HUDEP-2 (cell line): ENCODE data around the gene ANO7.
"Not testable (repeated sequence)": the region's sequence is repeated elsewhere in the genome, so short reads cannot be mapped to it uniquely, and the experiment has no call there.

Source experiments
- DNase-seq, 76 experiments: peaks; one replicate each; lab custom pipeline; 2025; ENCODE audit not compliant: unreplicated experiment in 76 of 76; lab: John Stamatoyannopoulos, UW

ANO7 gene

DNA sequence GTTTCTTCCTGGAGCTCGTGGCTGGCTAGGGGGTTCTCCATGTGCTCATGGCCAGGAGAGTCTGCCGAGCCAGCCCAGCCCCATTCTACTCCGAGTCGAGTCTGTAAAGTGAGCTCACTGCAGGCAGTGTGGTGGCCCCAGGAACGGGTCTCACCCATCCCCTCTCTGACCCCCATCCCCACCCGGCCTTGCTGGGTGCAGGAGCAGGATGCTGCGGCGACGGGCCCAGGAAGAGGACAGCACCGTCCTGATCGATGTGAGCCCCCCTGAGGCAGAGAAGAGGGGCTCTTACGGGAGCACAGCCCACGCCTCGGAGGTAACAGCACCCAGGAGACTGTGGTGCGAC lies 1.4 kb downstream of the ANO7 start:
- no peak for DNase-seq

GRCh38 chr2:241190291-241190981 lies 2.0 kb downstream of the ANO7 start:
- DNase-seq, result peak in 11 of 76 experiments; percentile 4 to 22 (median 12)

DNA sequence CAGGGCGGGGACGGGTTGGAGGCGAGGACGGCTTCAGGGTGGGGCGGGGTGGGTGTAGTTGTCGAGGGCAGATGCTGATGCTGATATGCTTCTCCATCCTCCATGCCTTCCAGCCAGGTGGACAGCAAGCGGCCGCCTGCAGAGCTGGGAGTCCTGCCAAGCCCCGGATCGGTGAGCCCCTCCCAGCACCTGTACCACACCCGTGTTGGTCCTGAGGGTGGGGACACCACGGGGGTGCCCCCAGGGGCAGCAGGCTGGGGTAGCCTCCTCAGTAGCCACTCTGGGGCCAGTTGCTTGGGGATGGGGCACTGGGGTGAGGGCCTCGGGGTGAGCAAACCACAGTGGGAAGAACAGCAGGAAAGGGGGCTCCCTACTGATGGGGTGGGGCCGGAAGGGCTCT lies 2.6 kb downstream of the ANO7 start:
- peak in 14 of 76 experiments; percentile 5 to 44 (median 12) for DNase-seq

DNA sequence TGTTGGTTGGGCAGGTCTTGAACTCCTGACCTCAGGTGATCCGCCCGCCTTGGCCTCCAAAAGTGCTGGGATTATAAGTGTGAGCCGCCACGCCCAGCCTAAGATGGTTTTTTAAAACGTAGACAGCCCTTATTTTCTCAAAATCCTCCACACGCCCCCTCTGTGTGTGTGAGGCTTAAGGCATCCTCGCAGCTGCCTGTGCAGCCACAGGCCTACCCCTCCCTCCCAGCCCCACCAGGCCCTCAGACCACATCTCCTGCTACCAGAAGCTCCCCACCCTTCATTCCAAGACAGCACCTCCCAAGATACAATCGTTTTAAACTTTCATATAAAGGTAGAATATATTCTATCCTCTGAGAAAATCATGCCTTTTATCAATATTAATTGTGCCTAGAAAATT lies 4.8 kb downstream of the ANO7 start:
- DNase-seq, result peak in 29 of 76 experiments; percentile 4 to 48 (median 26)

DNA sequence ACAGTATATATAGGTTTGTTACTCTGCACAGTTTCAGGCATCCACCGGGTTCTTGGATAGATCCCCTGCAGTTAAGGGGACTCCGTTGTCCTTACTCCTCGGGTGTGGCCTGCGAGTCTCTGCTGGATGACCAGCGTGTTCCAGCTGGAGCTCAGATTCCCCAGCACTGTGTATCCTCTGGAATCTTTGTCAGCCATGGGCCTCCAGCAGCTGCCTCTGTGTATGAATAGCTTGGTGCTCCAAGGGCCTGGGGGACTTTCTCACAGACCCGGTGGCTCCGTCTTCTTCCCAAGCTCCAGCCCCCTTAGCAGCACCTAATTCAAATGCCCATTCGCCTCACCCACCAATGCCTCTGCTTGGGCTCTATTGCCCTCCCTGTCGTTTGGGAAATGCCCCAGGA lies 6.3 kb downstream of the ANO7 start:
- no peak for DNase-seq

GRCh38 chr2:241195506-241196130 lies 7.1 kb downstream of the ANO7 start:
- no peak for DNase-seq

- DNase-seq, result not testable (repeated sequence)
Measured at GRCh38 chr2:241197246-241197645, 8.8 kb downstream of the ANO7 start.

DNA sequence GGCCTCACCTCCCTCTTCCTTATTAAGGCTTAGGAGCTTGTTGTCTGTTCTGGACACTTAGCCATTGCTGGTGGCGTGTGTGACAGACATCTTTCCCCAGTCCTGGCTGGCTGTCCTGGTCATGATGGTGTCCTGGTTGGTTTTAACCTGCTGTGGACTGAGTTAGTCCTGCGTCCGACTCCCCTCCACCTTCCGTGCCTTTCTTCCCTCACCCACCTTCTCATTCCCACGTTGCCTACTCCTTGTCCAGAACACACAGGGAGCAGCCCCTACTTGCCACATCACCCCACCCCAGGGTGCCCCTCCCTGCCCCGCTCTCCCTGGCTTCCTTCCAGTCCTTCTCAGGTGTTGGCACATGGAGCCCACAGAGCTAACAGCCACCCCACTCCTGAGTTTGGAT lies 9.5 kb downstream of the ANO7 start:
- DNase-seq, result no peak

- DNase-seq, result no peak
Measured at GRCh38 chr2:241198381-241199279, 10.2 kb downstream of the ANO7 start.

DNA sequence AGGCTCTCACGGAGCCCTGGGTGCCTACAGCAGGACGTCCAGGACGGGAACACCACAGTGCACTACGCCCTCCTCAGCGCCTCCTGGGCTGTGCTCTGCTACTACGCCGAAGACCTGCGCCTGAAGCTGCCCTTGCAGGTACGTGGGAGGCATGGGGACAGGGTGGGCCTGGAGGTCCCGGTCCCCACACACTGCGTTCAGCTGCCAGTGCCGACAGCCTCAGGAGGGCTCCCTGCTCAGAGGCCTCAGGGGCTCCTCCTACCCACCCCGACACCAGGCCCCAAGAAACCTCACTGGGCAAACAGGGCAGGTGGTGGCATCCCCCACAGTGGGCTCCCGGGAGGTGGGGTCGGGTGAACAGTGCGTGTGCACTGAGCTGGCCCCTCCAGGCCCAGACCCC lies 10.8 kb downstream of the ANO7 start:
- no peak for DNase-seq

- no peak for DNase-seq
Measured at GRCh38 chr2:241199897-241200821, 11.7 kb downstream of the ANO7 start.

DNA sequence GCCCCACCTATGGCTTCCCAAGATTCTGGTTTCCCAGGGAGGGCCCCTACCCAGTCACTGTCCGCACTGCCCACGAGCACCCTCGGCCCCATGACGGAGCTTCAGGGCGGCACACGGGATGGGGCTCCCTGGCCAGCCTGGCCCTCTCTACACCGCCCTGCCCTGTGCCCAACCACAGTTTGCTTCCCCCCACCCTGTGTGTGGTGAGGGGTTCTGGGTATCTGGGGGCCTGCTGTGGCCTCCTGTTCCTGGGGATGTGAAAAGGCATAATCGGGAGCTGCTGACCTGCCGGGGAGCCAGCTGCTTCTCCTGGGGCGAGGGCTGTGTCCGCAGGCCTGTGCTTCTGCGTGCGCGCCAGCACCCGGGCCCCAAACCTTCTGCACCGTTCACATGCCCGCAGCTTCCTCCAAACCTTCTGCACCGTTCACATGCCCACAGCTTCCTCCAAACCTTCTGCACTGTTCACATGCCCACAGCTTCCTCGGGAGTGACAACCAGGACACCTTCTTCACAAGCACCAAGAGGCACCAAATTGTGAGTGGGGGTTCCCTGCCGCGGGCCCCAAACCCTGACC lies 12.4 kb downstream of the ANO7 start:
- no peak for DNase-seq

DNA sequence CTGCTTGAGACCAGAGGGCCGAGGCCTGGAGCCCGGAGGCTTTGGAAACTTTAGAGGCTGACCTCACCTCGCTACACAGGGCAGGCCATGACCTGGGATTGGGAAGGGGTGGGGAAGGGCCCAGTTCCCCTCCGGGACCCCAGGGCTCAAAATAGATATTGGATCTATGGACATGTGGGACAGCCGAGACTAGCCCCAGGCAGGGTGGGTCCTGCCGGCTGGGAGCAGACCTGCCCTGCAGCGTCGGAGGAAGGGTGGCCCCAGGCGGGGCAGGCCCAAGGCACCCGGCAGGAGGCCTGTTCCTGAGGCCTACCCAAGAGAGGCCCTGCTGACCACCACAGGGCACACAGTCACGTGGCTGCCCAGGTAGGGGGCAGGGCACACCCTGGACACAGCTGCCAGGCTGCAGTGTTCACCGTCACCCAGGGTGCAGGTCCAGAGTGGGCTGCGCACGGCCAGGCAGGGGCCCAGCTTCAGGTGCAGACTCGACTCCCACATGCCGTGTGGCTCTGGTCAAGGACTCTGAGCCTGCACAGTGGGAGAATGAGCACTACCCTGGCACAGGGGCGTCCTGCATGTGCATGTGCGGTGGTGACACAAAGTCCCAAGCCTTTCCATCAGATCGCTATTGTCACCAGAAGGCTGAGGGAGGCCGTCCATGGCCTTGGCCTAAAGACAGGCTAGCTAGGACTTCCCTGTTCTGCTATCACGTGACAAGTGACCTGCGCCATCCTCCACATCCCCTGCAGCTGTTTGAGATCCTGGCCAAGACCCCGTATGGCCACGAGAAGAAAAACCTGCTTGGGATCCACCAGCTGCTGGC lies 13.2 kb downstream of the ANO7 start:
- DNase-seq, result no peak

DNA sequence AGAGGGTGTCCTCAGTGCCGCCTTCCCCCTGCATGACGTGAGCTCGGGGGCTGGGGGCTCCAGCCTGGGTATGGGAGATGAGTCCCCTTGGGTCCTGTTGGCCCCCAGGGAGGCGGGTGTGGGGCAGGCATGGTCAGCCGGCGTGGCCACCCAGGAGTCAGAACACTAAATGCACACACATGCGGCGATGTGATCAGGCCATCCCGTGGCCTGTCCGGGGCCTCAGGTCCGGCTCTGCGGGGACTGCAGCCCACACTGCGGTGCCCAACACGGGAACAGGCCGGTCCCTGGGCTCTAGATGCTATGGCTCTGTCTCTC lies 13.8 kb downstream of the ANO7 start:
- no peak for DNase-seq

GRCh38 chr2:241202681-241203080 lies 14.2 kb downstream of the ANO7 start:
- no peak for DNase-seq

GRCh38 chr2:241203218-241204009 lies 14.9 kb downstream of the ANO7 start:
- DNase-seq, result no peak

- DNase-seq, result no peak
Measured at GRCh38 chr2:241204010-241204384, 15.5 kb downstream of the ANO7 start.

GRCh38 chr2:241204490-241204889 lies 16.0 kb downstream of the ANO7 start:
- DNase-seq, result no peak

- no peak for DNase-seq
Measured at GRCh38 chr2:241205086-241205485, 16.6 kb downstream of the ANO7 start.
